AG04449 (cell line): ENCODE measurements around the gene GRAMD2B.

ENCODE experiments used
- CTCF ChIA-PET: fragments of 350-600 bp; formaldehyde crosslinking; extraction: SDS; loops from one replicate; lab custom pipeline; 2021; ENCODE audit warnings: antibody characterized with exemption; lab: Yijun Ruan, JAX
- POLR2A ChIA-PET: fragments of 400-600, 350-600 bp; formaldehyde crosslinking; extraction: SDS; loops from one replicate; lab custom pipeline; 2020; ENCODE audit warnings: antibody characterized with exemption, inconsistent platforms; lab: Yijun Ruan, JAX
- DNase-seq: peaks from one replicate; pipeline ENCODE4 v3.0.0-alpha.2; 2010; ENCODE audit warnings: low read depth, low spot score
- H3K4me3 ChIP-seq: 2 replicates; pipeline ENCODE4 v1.5.1; 2011; ENCODE audit warnings: low read depth, mild to moderate bottlenecking, control low read depth, low read length
- CTCF ChIP-seq: IDR thresholded peaks from one replicate; pipeline ENCODE4 v1.5.1; 2011; ENCODE audit warnings: mild to moderate bottlenecking, moderate library complexity, low read length, control low read depth, inconsistent platforms; ENCODE audit not compliant: insufficient read depth; ENCODE audit errors: missing control alignments

Gene GRAMD2B

DNA sequence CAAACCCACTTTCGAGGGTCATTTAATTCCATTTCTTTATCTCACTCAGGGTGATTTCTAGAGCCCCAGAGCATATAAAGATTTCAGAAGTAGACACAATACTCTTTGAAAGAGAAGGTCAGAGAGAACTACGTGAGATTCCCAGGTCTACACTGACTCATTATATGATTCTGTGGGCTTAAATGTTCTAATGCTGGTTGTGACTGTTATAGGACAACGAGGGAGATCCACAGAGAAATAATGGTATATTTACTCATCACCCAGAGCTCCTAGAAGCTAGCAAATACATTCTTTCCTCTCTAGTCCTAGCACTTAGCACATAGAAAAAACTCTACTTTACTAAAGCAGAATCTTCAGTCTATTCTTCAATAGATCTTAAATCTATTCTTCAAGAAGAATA, 39.4 kb upstream of the GRAMD2B start:
- DNase-seq: no peak
- TF ChIP-seq CTCF: no peak
- CTCF ChIA-PET: interaction anchor here (1.1 to 3.0 kb wide), 3 partner anchors 22 to 41 kb away, joined by 3 to 8 read pairs (median 3); no protein-coding TSS in a partner anchor
- POLR2A ChIA-PET: interaction anchor here (0.5 to 1.3 kb wide), 2 partner anchors 28 to 29 kb away, joined by 3 to 6 read pairs; no protein-coding TSS in a partner anchor
- H3K4me3 ChIP-seq: no peak overlapping the region

GRCh38 chr5:126384985-126385384, 38.2 kb upstream of the GRAMD2B start:
- ChIA-PET CTCF (interaction anchor here (0.9 to 3.0 kb wide), 6 partner anchors 14 to 216 kb away, joined by 3 to 8 read pairs (median 4); partner anchors contain the start of gene PHAX), POLR2A (interaction anchor here (0.9 kb wide), 1 partner anchor 38 kb away, joined by 3 read pairs; the partner anchor contains the start of gene GRAMD2B)
- no peak overlapping the region for H3K4me3 ChIP-seq
- DNase-seq: peak; percentile 66
- no peak for TF ChIP-seq CTCF

DNA sequence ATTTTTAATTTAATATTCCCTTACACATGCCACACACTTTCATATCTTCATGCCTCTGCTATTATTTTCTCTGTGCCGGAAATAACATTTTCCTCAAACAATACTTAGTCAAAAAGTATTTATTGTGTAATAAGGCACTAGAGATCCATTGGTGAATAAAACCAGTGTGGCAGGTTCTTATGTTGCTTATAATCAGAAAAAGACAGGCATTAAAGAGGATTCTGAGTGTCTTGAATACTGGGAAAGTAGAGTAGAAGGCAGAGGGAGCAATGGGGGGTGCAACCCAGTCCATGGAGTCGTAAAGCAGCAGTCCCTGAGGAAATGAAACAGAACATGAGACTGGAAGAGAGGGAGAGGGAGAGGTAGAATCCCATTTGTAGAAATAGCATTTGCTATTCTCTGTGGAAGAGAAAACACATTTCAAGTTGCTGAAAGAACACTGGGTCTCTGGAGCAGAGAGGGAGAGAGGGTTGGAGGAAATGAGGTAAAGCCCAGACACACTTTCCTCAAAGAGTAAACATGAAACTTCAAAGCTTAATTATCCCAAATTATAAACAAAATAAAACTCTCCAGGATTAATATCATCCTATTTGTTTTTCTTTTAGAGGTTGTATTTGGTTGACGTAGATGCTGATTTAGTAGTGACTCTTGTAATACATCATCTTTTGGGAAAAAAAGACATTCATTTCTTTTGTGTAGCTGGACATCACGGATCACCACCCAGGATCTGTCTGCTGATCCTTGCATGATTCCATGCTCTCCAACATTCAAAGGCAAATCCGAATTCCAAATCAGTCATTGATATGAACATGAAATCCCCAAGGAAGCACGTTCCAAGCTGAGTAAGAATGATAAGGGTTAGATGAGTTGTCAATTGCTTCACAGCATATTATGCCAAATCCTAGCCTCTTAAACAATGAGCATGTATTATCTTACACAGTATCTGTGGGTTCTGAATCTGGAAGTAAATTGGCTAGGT, 37.4 kb upstream of the GRAMD2B start:
- no peak for TF ChIP-seq CTCF
- CTCF ChIA-PET: interaction anchor here (0.9 to 3.0 kb wide), 7 partner anchors 15 to 215 kb away, joined by 3 to 8 read pairs (median 4); partner anchors contain the start of gene PHAX
- H3K4me3 ChIP-seq: no peak overlapping the region
- POLR2A ChIA-PET: interaction anchor here (0.9 kb wide), 1 partner anchor 37 kb away, joined by 3 read pairs; the partner anchor contains the start of gene GRAMD2B
- DNase-seq: no peak

DNA sequence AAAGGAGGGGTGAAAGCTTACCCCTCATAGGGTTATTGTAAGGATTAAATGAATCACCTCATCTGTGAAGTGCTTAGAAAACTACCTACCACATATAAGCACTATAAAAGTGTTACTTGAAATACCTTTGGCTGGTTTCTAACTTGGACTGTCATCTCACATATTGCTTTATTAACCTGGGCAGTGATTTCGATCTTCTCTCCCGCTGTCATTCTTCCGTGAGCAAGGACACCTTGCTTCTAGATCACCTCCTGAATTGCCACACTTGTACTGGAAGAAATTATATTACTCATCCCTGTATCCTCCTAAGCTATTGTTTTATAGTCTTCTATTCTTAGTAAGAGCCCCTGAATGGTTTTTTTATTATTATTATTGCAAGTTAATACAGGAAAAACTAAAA, 34.0 kb upstream of the GRAMD2B start:
- POLR2A ChIA-PET: no interaction called here
- DNase-seq: no peak
- TF ChIP-seq CTCF: no peak
- CTCF ChIA-PET: interaction anchor here (1.8 kb wide), 1 partner anchor 25 kb away, joined by 4 read pairs; no protein-coding TSS in a partner anchor
- no peak overlapping the region for H3K4me3 ChIP-seq

DNA sequence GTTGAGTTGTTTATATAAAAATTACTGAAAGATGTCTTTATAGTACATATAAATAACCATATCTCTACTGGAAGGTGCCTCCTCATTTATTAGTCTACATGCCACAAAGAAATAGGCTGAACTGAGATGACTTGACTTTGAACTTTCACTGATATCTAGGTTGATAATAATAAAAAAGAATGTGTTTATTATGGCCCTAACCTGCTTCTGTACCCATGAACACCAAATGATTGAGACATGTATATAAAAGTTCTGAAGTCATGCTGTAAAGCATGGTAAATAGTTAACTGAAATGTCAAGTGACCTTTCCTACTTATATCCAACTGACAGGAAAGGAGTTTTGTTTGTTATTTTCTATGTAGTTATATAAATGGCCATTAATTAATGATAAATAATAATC, 33.2 kb upstream of the GRAMD2B start:
- CTCF ChIA-PET: no interaction called here
- POLR2A ChIA-PET: no interaction called here
- H3K4me3 ChIP-seq: no peak overlapping the region
- no peak for DNase-seq
- no peak for TF ChIP-seq CTCF

GRCh38 chr5:126391386-126391785, 31.8 kb upstream of the GRAMD2B start:
- ChIA-PET CTCF (interaction anchor here (0.9 kb wide), 1 partner anchor 33 kb away, joined by 3 read pairs; no protein-coding TSS in a partner anchor), POLR2A (no interaction called here)
- H3K4me3 ChIP-seq: no peak overlapping the region
- TF ChIP-seq CTCF: no peak
- DNase-seq: no peak
